ENCODE data around the gene MEN1.
A peak's percentile ranks its signal among the peaks of the same experiment; 100 is the strongest.

The MEN1 gene

DNA sequence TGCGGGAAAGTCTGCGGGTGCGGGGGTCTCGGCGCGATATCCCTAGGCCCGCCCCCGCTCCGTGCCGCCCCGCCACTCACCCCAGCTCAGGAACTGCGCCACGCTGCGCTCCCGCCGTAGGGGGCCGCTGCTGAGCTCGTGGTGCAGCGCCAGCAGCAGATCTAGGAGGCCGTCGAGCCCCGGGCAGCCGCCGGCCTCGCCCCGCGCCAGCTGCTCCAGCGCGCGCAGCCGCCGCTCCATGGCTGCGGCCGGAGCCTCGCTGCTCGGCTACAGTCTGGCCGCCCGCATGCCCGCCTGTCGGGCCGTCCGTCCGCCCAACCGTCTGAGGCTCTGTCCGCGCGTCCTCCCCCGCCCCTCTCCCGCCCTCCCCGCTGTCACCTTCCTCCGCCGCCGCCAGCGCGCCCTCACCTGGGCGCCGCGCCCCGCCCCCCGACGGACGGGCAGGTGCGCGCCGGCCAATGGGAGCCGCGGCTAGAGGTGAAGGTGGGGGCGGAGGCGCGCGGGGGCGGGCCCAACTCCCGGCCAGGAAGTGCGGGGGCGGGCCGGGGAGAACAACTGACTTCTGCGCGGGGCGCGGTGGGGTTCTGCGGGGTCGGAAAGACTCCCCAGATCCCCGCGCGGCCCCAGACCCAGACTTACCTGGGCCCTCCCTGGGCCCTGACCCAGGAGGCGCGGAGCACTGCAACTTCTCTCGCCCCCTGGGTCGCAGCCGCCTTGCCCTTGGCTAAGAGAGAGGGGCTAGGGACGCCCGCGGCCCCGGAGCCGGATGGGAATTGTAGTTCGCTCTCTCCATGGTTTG, 34.2 kb upstream of the MEN1 start, which contains the start of gene CDC42BPG:
Gene CDC42BPG (minus strand): TSS at position 324 of the 799 bp plus-strand sequence. CDS start 84 bp downstream, at position 240.
- peak within 1 kb of the TSS; percentile 100 for H3K4me2 ChIP-seq (ENCODE audit: low read depth, low read length)
- H3K79me2 ChIP-seq (ENCODE audit: low read length) = peaks cover 20% of the 10 kb centered on the region
- H2AFZ ChIP-seq (ENCODE audit: low read length) = peak within 1 kb of the TSS; percentile 80
- DNase-seq = peak; percentile 91
- no peaks in the 10 kb centered on the region for H4K20me1 ChIP-seq (ENCODE audit: insufficient read depth, low read length)
- H3K4me3 ChIP-seq (ENCODE audit: low read length) = peak within 1 kb of the TSS; percentile 78
- TF ChIP-seq CTCF (IDR thresholded peaks at IDR 0.05; ENCODE audit: low read length) (peak; percentile 61), EZH2 (optimal IDR thresholded peaks at IDR 0.05; ENCODE audit: low read depth, low read length) (no peak)
- H3K4me1 ChIP-seq (ENCODE audit: low read length) = peaks cover 27% of the 10 kb centered on the region
- no peaks in the 10 kb centered on the region for H3K36me3 ChIP-seq (replicated peaks; ENCODE audit: insufficient read depth, low read length)
- peak within 1 kb of the TSS; percentile 65; the same call in 1 of the 2 replicates for H3K9ac ChIP-seq (ENCODE audit: low read length)
- H3F3A ChIP-seq (ENCODE audit: insufficient read depth, low read length) = no peaks in the 10 kb centered on the region
- no peaks in the 10 kb centered on the region for H3K27me3 ChIP-seq (replicated peaks; ENCODE audit: insufficient read depth, low read length)
- no peaks in the 10 kb centered on the region for H3K9me2 ChIP-seq (replicated peaks; ENCODE audit: insufficient read depth, low read length)
- H3K9me3 ChIP-seq (replicated peaks; ENCODE audit: insufficient read depth, low read length) = no peaks in the 10 kb centered on the region
- H3K27ac ChIP-seq (ENCODE audit: low read length) = no peak within 1 kb of the TSS

- no peak overlapping the region for H3K27ac ChIP-seq (ENCODE audit: low read length)
- peak overlapping the region; percentile 60; the same call in 1 of the 2 replicates for H3K9ac ChIP-seq (ENCODE audit: low read length)
- no peaks in the 10 kb centered on the region for H3K27me3 ChIP-seq (replicated peaks; ENCODE audit: insufficient read depth, low read length)
- H3K4me1 ChIP-seq (ENCODE audit: low read length) = peaks cover 21% of the 10 kb centered on the region
- no peak for TF ChIP-seq EZH2phosphoT487 (IDR thresholded peaks at IDR 0.05; ENCODE audit: low read length)
- no peak for TF ChIP-seq EZH2 (optimal IDR thresholded peaks at IDR 0.05; ENCODE audit: low read depth, low read length)
- no peak for TF ChIP-seq CTCF (IDR thresholded peaks at IDR 0.05; ENCODE audit: low read length)
- H4K20me1 ChIP-seq (ENCODE audit: insufficient read depth, low read length) = no peaks in the 10 kb centered on the region
- H3F3A ChIP-seq (ENCODE audit: insufficient read depth, low read length) = no peaks in the 10 kb centered on the region
- H3K79me2 ChIP-seq (ENCODE audit: low read length) = peaks cover 20% of the 10 kb centered on the region
- peak overlapping the region; percentile 78 for H3K4me3 ChIP-seq (ENCODE audit: low read length)
- DNase-seq = no peak
- no peaks in the 10 kb centered on the region for H3K9me2 ChIP-seq (replicated peaks; ENCODE audit: insufficient read depth, low read length)
- H3K9me3 ChIP-seq (replicated peaks; ENCODE audit: insufficient read depth, low read length) = no peaks in the 10 kb centered on the region
- peak overlapping the region; percentile 100 for H3K4me2 ChIP-seq (ENCODE audit: low read depth, low read length)
- H2AFZ ChIP-seq (ENCODE audit: low read length) = peak overlapping the region; percentile 80
- no peaks in the 10 kb centered on the region for H3K36me3 ChIP-seq (replicated peaks; ENCODE audit: insufficient read depth, low read length)
These were observed 33.5 kb upstream of the MEN1 start for GRCh38 chr11:64843686-64844329.

DNA sequence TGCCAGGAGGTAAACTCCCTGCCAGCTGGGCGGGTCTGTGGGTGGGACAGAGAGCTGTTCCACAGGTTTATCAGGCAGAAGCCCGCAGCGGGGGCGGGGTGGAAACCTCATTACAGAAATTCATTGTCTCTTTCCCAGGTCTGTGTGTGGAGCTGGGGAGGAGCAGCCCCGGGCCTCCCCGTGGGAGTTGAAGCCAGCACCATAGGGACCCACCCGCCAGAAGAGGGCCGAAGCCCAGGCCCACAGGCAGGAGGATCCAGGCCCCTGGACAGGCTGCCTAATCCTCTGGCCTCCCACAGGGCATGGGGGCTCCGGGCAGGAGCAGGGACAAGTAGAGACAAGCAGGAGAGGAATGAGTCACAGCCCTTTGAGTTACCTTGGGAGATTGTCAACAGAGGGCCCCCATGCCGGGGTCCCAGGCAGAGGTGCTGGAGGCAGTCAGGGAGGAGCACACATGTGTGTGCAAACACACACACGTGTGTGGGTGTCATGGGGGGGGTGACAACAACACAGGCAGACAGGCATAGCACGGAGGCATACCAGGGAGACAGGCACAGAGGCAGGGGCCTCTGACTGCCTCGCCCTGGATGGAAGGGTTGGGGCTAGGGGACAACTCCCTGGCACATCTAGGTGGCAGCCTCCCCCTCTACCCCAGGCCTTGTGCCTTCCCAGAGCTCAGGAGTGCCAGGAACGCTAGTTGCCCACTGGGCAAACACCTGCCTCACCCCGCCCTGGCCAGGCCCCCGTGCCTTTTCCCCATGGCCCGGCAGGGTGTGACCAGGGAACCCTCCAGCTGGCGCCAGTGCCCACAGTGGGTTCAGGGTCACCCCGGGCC, 32.7 kb upstream of the MEN1 start:
- Histone ChIP-seq H3F3A (ENCODE audit: insufficient read depth, low read length) (no peaks in the 10 kb centered on the region), H3K27ac (ENCODE audit: low read length) (no peak overlapping the region), H3K4me1 (ENCODE audit: low read length) (peaks cover 14% of the 10 kb centered on the region), H4K20me1 (ENCODE audit: insufficient read depth, low read length) (no peaks in the 10 kb centered on the region), H3K27me3 (replicated peaks; ENCODE audit: insufficient read depth, low read length) (no peaks in the 10 kb centered on the region), H3K4me3 (ENCODE audit: low read length) (no peak overlapping the region), H2AFZ (ENCODE audit: low read length) (no peak overlapping the region), H3K9ac (ENCODE audit: low read length) (no peak overlapping the region; the same call in 1 of the 2 replicates), H3K79me2 (ENCODE audit: low read length) (peaks cover 20% of the 10 kb centered on the region), H3K9me3 (replicated peaks; ENCODE audit: insufficient read depth, low read length) (no peaks in the 10 kb centered on the region), H3K9me2 (replicated peaks; ENCODE audit: insufficient read depth, low read length) (no peaks in the 10 kb centered on the region), H3K4me2 (ENCODE audit: low read depth, low read length) (peak overlapping the region; percentile 100; the same call in 1 of the 2 replicates), H3K36me3 (replicated peaks; ENCODE audit: insufficient read depth, low read length) (no peaks in the 10 kb centered on the region)
- DNase-seq = no peak
- TF ChIP-seq EZH2 (optimal IDR thresholded peaks at IDR 0.05; ENCODE audit: low read depth, low read length) = no peak
- TF ChIP-seq CTCF (IDR thresholded peaks at IDR 0.05; ENCODE audit: low read length) = no peak
- no peak for TF ChIP-seq EZH2phosphoT487 (IDR thresholded peaks at IDR 0.05; ENCODE audit: low read length)
